CD4-positive, alpha-beta T cell treated with Interleukin-15 for 4 hours (primary cell): ENCODE measurements around the gene CDKN2AIPNL.
"Not testable (repeated sequence)": the region's sequence is repeated elsewhere in the genome, so short reads cannot be mapped to it uniquely, and the experiment has no call there.

Experiments
- DNase-seq: peaks from one replicate; pipeline ENCODE4 v3.0.0-alpha.2; 2020; ENCODE audit warnings: low spot score

Gene CDKN2AIPNL

GRCh38 chr5:134437847-134438581 is 26.3 kb upstream of the CDKN2AIPNL start:
- no peak for DNase-seq

GRCh38 chr5:134437340-134437846 is 25.7 kb upstream of the CDKN2AIPNL start:
- no peak for DNase-seq

GRCh38 chr5:134436523-134437339 is 25.1 kb upstream of the CDKN2AIPNL start:
- peak; percentile 64 for DNase-seq

- DNase-seq, result peak; percentile 7
These were observed 23.9 kb upstream of the CDKN2AIPNL start for GRCh38 chr5:134435560-134435959.

GRCh38 chr5:134432677-134433359 is 21.1 kb upstream of the CDKN2AIPNL start:
- DNase-seq, result no peak

GRCh38 chr5:134432174-134432573 is 20.5 kb upstream of the CDKN2AIPNL start:
- no peak for DNase-seq

GRCh38 chr5:134430001-134430569 is 18.4 kb upstream of the CDKN2AIPNL start:
- no peak for DNase-seq

- DNase-seq, result no peak
These were observed 15.9 kb upstream of the CDKN2AIPNL start for GRCh38 chr5:134427540-134428041.

- no peak for DNase-seq
These were observed 14.7 kb upstream of the CDKN2AIPNL start for GRCh38 chr5:134426361-134426760.

- DNase-seq, result no peak
These were observed 11.7 kb upstream of the CDKN2AIPNL start for GRCh38 chr5:134423376-134423775.

GRCh38 chr5:134422791-134423365 is 11.2 kb upstream of the CDKN2AIPNL start:
- DNase-seq, result no peak

GRCh38 chr5:134421038-134421437 is 9.4 kb upstream of the CDKN2AIPNL start:
- not testable (repeated sequence) for DNase-seq

- no peak for DNase-seq
These were observed 8.7 kb upstream of the CDKN2AIPNL start for GRCh38 chr5:134420343-134420742.

- no peak for DNase-seq
These were observed 7.3 kb upstream of the CDKN2AIPNL start for GRCh38 chr5:134418958-134419357.

GRCh38 chr5:134417707-134418106 is 6.0 kb upstream of the CDKN2AIPNL start:
- no peak for DNase-seq

- DNase-seq, result no peak
These were observed 1.4 kb upstream of the CDKN2AIPNL start for GRCh38 chr5:134413046-134413445.

- DNase-seq, result no peak
These were observed 494 bp downstream of the CDKN2AIPNL start for GRCh38 chr5:134411228-134411545.

GRCh38 chr5:134410822-134411221 is 859 bp downstream of the CDKN2AIPNL start:
- DNase-seq, result no peak

- DNase-seq, result no peak
These were observed 2.4 kb downstream of the CDKN2AIPNL start for GRCh38 chr5:134409321-134409720.

GRCh38 chr5:134406390-134406789 is 5.3 kb downstream of the CDKN2AIPNL start:
- no peak for DNase-seq

GRCh38 chr5:134403951-134404350 is 7.7 kb downstream of the CDKN2AIPNL start:
- no peak for DNase-seq
